Neural cell (in vitro differentiated cells): ENCODE measurements around the gene MAD1L1. TPM values are rescaled to one million over a fixed set of nuclear protein-coding genes. Genes with fewer than 3 reads are reported as not detected.

ENCODE experiments used
- H2AFZ ChIP-seq: fragments of 200-600, 300-800 bp; sonication (generic), shearing (Covaris generic); 2 replicates; pipeline ENCODE4 v1.6.0; 2014; ENCODE audit warnings: low read depth, mild to moderate bottlenecking, antibody characterized with exemption, low read length, moderate library complexity
- H3F3A ChIP-seq: fragments of 200-600 bp; shearing (Covaris generic); 2 replicates; pipeline ENCODE4 v1.6.1; 2016; ENCODE audit warnings: mild to moderate bottlenecking, moderate library complexity, mixed read lengths, antibody characterized with exemption, low read length; ENCODE audit not compliant: insufficient read depth, poor library complexity, severe bottlenecking
- H3K27ac ChIP-seq: fragments of 200-600, 300-800 bp; sonication (generic), shearing (Covaris generic); 2 replicates; pipeline ENCODE4 v1.5.1; 2014; ENCODE audit warnings: mild to moderate bottlenecking, low read length, moderate library complexity
- H3K27me3 ChIP-seq: fragments of 300-800, 200-600 bp; sonication (generic), shearing (Covaris generic); 2 replicates; pipeline ENCODE4 v1.6.0; 2014; ENCODE audit warnings: mild to moderate bottlenecking, low read depth, low read length, moderate library complexity; ENCODE audit not compliant: insufficient read depth
- H3K36me3 ChIP-seq: fragments of 300-800, 200-600 bp; sonication (generic), shearing (Covaris generic); 2 replicates; pipeline ENCODE4 v1.5.1; 2014; ENCODE audit warnings: mild to moderate bottlenecking, antibody characterized with exemption, low read length, moderate library complexity; ENCODE audit not compliant: insufficient read depth
- H3K4me2 ChIP-seq: fragments of 300-800, 200-600 bp; sonication (generic), shearing (Covaris generic); 2 replicates; pipeline ENCODE4 v1.6.0; 2014; ENCODE audit warnings: mild to moderate bottlenecking, low read length
- H3K4me3 ChIP-seq: fragments of 300-800, 200-600 bp; sonication (generic), shearing (Covaris generic); 2 replicates; pipeline ENCODE4 v1.5.1; 2014; ENCODE audit warnings: mild to moderate bottlenecking, low read length, moderate library complexity
- H3K79me2 ChIP-seq: fragments of 200-600 bp; shearing (Covaris generic); replicated peaks from 2 replicates; pipeline ENCODE4 v1.6.0; 2014; ENCODE audit warnings: mild to moderate bottlenecking, low read length, moderate library complexity; ENCODE audit not compliant: insufficient read depth
- H3K9ac ChIP-seq: fragments of 300-800, 200-600 bp; sonication (generic), shearing (Covaris generic); 2 replicates; pipeline ENCODE4 v1.6.1; 2016; ENCODE audit warnings: mild to moderate bottlenecking, low read length, mixed read lengths
- H3K9me2 ChIP-seq: fragments of 200-600 bp; shearing (Covaris generic); 2 replicates; pipeline ENCODE4 v1.6.1; 2016; ENCODE audit warnings: mild to moderate bottlenecking, low read length, mixed read lengths; ENCODE audit not compliant: insufficient read depth
- H3K9me3 ChIP-seq: fragments of 200-600, 300-800 bp; sonication (generic), shearing (Covaris generic); 2 replicates; pipeline ENCODE4 v1.6.1; 2016; ENCODE audit warnings: mild to moderate bottlenecking, mixed run types, low read length, moderate library complexity, mixed read lengths
- H4K20me1 ChIP-seq: fragments of 200-600 bp; shearing (Covaris generic); 2 replicates; pipeline ENCODE4 v1.6.1; 2016; ENCODE audit warnings: mild to moderate bottlenecking, mixed run types; ENCODE audit not compliant: insufficient read depth
- EP300 ChIP-seq: fragments of 450-650 bp; conservative IDR thresholded peaks from 2 replicates; pipeline ENCODE4 v1.6.1; 2014; ENCODE audit warnings: antibody characterized with exemption, mild to moderate bottlenecking, moderate library complexity; ENCODE audit not compliant: poor library complexity, severe bottlenecking
- EZH2 ChIP-seq: fragments of 200-600, 300-800 bp; shearing (Covaris generic), sonication (generic); IDR thresholded peaks from 2 replicates; pipeline ENCODE4 v1.6.1; 2014; ENCODE audit warnings: antibody characterized with exemption, low read length, borderline replicate concordance, mild to moderate bottlenecking; ENCODE audit not compliant: insufficient read depth, poor library complexity, severe bottlenecking
- MXI1 ChIP-seq: fragments of 450-650 bp; conservative IDR thresholded peaks from 2 replicates; pipeline ENCODE4 v1.6.1; 2014; ENCODE audit warnings: antibody characterized with exemption, mild to moderate bottlenecking; ENCODE audit not compliant: poor library complexity, severe bottlenecking
- POLR2AphosphoS5 ChIP-seq: IDR thresholded peaks from 2 replicates; pipeline ENCODE4 v1.6.1; 2012
- RAD21 ChIP-seq: fragments of 450-650 bp; conservative IDR thresholded peaks from 2 replicates; pipeline ENCODE4 v1.6.1; 2014; ENCODE audit warnings: antibody characterized with exemption, mild to moderate bottlenecking, moderate library complexity
- SMC3 ChIP-seq: fragments of 450-650 bp; conservative IDR thresholded peaks from 2 replicates; pipeline ENCODE4 v1.6.1; 2014; ENCODE audit warnings: antibody characterized with exemption, mild to moderate bottlenecking, moderate library complexity; ENCODE audit not compliant: poor library complexity
- TAF1 ChIP-seq: IDR thresholded peaks from 2 replicates; pipeline ENCODE4 v1.6.1; 2012; ENCODE audit warnings: low read depth
- polyA plus RNA-seq: library from polyadenylated mRNA; depleted of rRNA; stranded (reverse); fragments of >200 nt; gene quantifications from 2 replicates; pipeline ENCODE4 v1.2.3, GENCODE V29; 2014
- TF ChIP-seq, protein P1 (sequence below): fragments of 450-650 bp; IDR thresholded peaks from 2 replicates; pipeline ENCODE4 v1.5.1; 2014; ENCODE audit warnings: antibody characterized with exemption, mild to moderate bottlenecking, moderate library complexity; ENCODE audit not compliant: poor library complexity, severe bottlenecking
- TF ChIP-seq, protein P2 (sequence below): IDR thresholded peaks from 2 replicates; pipeline ENCODE4 v1.6.1; 2012; ENCODE audit warnings: borderline replicate concordance

Gene MAD1L1
- polyA plus RNA-seq, 1 donor from 2014 or later = 31.4 TPM

DNA sequence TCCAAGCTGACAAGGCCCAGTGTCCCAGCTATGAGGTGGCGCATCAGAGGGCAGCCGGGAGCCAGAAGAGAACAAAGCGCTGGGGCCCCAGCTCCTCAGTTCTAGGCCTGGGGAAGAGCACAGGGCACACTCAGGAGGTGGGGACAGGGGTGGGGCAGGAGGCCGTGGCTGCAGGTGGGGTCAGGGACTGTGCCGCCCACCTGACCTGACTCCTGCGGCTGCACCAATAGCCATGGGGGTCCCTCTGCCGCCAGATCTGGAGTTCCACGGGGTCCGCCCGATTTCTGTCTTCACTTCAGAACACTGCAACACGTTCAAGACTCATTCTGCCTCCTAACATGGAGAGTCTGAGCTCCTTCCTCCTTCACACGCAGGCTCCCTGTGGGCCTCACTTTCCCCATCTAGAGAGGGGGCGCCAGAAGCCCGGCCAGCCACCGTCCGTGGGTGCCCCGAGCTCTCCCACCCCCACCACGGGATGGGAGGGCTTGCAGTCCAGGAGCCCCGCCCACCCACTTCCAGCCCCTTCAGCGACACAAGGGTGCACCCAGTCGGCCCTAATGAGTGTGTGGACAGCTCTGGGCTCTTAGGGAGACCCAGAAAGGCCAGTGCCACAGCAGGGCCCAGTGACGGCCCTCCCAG is 278.3 kb downstream of the MAD1L1 start:
- no peaks in the 10 kb centered on the region for H3K27me3 ChIP-seq
- no peaks in the 10 kb centered on the region for H3K9me3 ChIP-seq
- no peak overlapping the region for H3K4me2 ChIP-seq
- H3K27ac ChIP-seq = no peak overlapping the region
- H3F3A ChIP-seq = no peaks in the 10 kb centered on the region
- no peak overlapping the region for H2AFZ ChIP-seq
- no peaks in the 10 kb centered on the region for H3K79me2 ChIP-seq
- H3K9me2 ChIP-seq = no peaks in the 10 kb centered on the region
- H3K4me3 ChIP-seq = no peak overlapping the region
- H4K20me1 ChIP-seq = no peaks in the 10 kb centered on the region
- no peak overlapping the region for H3K9ac ChIP-seq
- H3K36me3 ChIP-seq = no peaks in the 10 kb centered on the region
- TF ChIP-seq, protein P1, sequence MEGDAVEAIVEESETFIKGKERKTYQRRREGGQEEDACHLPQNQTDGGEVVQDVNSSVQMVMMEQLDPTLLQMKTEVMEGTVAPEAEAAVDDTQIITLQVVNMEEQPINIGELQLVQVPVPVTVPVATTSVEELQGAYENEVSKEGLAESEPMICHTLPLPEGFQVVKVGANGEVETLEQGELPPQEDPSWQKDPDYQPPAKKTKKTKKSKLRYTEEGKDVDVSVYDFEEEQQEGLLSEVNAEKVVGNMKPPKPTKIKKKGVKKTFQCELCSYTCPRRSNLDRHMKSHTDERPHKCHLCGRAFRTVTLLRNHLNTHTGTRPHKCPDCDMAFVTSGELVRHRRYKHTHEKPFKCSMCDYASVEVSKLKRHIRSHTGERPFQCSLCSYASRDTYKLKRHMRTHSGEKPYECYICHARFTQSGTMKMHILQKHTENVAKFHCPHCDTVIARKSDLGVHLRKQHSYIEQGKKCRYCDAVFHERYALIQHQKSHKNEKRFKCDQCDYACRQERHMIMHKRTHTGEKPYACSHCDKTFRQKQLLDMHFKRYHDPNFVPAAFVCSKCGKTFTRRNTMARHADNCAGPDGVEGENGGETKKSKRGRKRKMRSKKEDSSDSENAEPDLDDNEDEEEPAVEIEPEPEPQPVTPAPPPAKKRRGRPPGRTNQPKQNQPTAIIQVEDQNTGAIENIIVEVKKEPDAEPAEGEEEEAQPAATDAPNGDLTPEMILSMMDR = no peak

DNA sequence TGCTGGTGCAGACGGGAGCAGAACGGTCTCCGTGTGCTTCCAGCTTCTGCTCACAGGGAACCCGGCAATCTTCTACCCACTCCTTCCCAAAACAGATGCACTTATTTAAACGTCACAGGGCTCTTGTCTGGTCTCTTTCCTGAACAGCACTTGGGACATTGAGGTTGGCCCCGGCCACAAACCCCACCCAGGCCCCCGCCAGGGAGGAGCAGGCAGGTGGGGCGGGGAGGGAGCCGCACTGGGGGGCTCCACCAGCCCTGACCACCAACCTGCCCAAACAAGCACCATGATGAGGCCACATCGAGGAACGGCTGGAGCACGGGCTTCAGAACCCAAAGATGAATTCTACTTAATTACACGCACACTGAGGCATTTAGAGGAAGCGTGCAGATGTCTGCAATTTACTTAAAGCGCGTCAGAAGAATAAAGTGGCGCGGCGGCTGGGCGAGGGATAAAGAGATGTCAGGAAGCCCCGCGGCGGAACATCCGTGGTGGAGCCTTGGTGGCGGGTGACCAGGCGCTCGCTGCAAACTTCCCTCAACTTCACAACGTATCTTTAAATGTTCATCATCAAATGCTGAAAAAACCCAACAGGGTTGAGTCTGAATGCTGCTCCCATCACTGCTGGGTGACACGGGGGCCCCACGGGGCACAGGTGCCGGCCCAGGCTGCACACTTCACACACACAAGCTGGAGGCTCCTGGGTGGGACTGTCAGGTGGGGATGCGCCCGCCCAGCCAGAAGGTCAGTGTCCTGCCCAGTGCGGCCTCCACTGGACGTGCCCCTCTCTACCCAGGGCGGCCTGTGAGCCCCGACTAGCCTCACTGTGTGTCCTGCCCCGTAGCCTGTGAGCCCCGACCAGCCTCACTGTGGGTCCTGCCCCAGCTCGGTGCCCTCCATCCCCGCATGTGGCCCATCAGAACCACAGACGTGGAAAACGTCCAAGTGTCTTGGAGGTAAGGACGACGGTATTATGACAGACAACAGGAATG is 279.2 kb downstream of the MAD1L1 start:
- H3K9me2 ChIP-seq = no peaks in the 10 kb centered on the region
- H3K4me2 ChIP-seq = no peak overlapping the region
- H2AFZ ChIP-seq = no peak overlapping the region
- no peaks in the 10 kb centered on the region for H3K36me3 ChIP-seq
- no peaks in the 10 kb centered on the region for H3K9me3 ChIP-seq
- H4K20me1 ChIP-seq = no peaks in the 10 kb centered on the region
- TF ChIP-seq, protein P1 = no peak
- TF ChIP-seq EP300 = no peak
- no peak for TF ChIP-seq TAF1
- no peak for TF ChIP-seq SMC3
- TF ChIP-seq, protein P2, sequence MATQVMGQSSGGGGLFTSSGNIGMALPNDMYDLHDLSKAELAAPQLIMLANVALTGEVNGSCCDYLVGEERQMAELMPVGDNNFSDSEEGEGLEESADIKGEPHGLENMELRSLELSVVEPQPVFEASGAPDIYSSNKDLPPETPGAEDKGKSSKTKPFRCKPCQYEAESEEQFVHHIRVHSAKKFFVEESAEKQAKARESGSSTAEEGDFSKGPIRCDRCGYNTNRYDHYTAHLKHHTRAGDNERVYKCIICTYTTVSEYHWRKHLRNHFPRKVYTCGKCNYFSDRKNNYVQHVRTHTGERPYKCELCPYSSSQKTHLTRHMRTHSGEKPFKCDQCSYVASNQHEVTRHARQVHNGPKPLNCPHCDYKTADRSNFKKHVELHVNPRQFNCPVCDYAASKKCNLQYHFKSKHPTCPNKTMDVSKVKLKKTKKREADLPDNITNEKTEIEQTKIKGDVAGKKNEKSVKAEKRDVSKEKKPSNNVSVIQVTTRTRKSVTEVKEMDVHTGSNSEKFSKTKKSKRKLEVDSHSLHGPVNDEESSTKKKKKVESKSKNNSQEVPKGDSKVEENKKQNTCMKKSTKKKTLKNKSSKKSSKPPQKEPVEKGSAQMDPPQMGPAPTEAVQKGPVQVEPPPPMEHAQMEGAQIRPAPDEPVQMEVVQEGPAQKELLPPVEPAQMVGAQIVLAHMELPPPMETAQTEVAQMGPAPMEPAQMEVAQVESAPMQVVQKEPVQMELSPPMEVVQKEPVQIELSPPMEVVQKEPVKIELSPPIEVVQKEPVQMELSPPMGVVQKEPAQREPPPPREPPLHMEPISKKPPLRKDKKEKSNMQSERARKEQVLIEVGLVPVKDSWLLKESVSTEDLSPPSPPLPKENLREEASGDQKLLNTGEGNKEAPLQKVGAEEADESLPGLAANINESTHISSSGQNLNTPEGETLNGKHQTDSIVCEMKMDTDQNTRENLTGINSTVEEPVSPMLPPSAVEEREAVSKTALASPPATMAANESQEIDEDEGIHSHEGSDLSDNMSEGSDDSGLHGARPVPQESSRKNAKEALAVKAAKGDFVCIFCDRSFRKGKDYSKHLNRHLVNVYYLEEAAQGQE = no peak
- no peak for TF ChIP-seq EZH2
- no peak for TF ChIP-seq POLR2AphosphoS5
- no peak for TF ChIP-seq RAD21
- TF ChIP-seq MXI1 = no peak
- H3K27me3 ChIP-seq = no peaks in the 10 kb centered on the region
- no peaks in the 10 kb centered on the region for H3F3A ChIP-seq
- H3K79me2 ChIP-seq = no peaks in the 10 kb centered on the region
- no peak overlapping the region for H3K4me3 ChIP-seq
- H3K27ac ChIP-seq = no peak overlapping the region
- no peak overlapping the region for H3K9ac ChIP-seq
